OCI-LY1 (cell line): ENCODE measurements around the gene RAPGEF1.
A peak's percentile ranks its signal among the peaks of the same experiment; 100 is the strongest.
"Not testable (repeated sequence)": the region's sequence is repeated elsewhere in the genome, so short reads cannot be mapped to it uniquely, and the experiment has no call there.

Experiments
- H2AFZ ChIP-seq: fragments of 200-600 bp; sonication (generic), shearing (Covaris generic); 2 replicates; pipeline ENCODE4 v1.6.0; 2014; ENCODE audit warnings: antibody characterized with exemption, mild to moderate bottlenecking, low read length
- H3F3A ChIP-seq: fragments of 200-600 bp; sonication (generic), shearing (Covaris generic); 2 replicates; pipeline ENCODE4 v1.6.0; 2014; ENCODE audit warnings: mild to moderate bottlenecking, antibody characterized with exemption, low read length, moderate library complexity; ENCODE audit not compliant: insufficient read depth
- H3K27ac ChIP-seq: fragments of 200-600 bp; sonication (generic); 2 replicates; pipeline ENCODE4 v1.5.1; 2014; ENCODE audit warnings: low read length, mixed run types, mild to moderate bottlenecking, low read depth; ENCODE audit not compliant: poor library complexity, severe bottlenecking
- H3K27me3 ChIP-seq: fragments of 200-600 bp; sonication (generic); 2 replicates; pipeline ENCODE4 v1.6.0; 2014; ENCODE audit warnings: antibody characterized with exemption, mild to moderate bottlenecking, low read length, moderate library complexity; ENCODE audit not compliant: insufficient read depth
- H3K36me3 ChIP-seq: fragments of 200-600 bp; sonication (generic); 2 replicates; pipeline ENCODE4 v1.6.1; 2014; ENCODE audit warnings: mild to moderate bottlenecking, antibody characterized with exemption, low read length, moderate library complexity, mixed read lengths; ENCODE audit not compliant: insufficient read depth
- H3K4me1 ChIP-seq: fragments of 200-600 bp; sonication (generic); 2 replicates; pipeline ENCODE4 v1.5.1; 2014; ENCODE audit warnings: mild to moderate bottlenecking, low read length, moderate library complexity; ENCODE audit not compliant: insufficient read depth, severe bottlenecking
- H3K4me2 ChIP-seq: fragments of 200-600 bp; sonication (generic), shearing (Covaris generic); 2 replicates; pipeline ENCODE4 v1.6.1; 2014; ENCODE audit warnings: low read length
- H3K4me3 ChIP-seq: fragments of 200-600 bp; sonication (generic); 2 replicates; pipeline ENCODE4 v1.5.1; 2014; ENCODE audit warnings: low read length, low read depth, mild to moderate bottlenecking, mixed read lengths; ENCODE audit not compliant: poor library complexity, severe bottlenecking
- H3K79me2 ChIP-seq: fragments of 200-600 bp; shearing (Covaris generic); 2 replicates; pipeline ENCODE4 v1.6.1; 2016; ENCODE audit warnings: mixed run types, low read length, mixed read lengths; ENCODE audit not compliant: insufficient read depth
- H3K9ac ChIP-seq: fragments of 200-600 bp; sonication (generic), shearing (Covaris generic); 2 replicates; pipeline ENCODE4 v1.6.1; 2014; ENCODE audit warnings: mild to moderate bottlenecking, low read length, mixed read lengths
- H3K9me2 ChIP-seq: fragments of 200-600 bp; sonication (generic), shearing (Covaris generic); 2 replicates; pipeline ENCODE4 v1.6.1; 2014; ENCODE audit warnings: low read depth, mild to moderate bottlenecking, low read length, mixed read lengths
- H3K9me3 ChIP-seq: fragments of 200-600 bp; shearing (Covaris generic); 2 replicates; pipeline ENCODE4 v1.6.1; 2014; ENCODE audit warnings: low read length, mixed read lengths
- H4K20me1 ChIP-seq: fragments of 200-600 bp; sonication (generic), shearing (Covaris generic); 2 replicates; pipeline ENCODE4 v1.6.0; 2016; ENCODE audit warnings: mild to moderate bottlenecking, low read length; ENCODE audit not compliant: insufficient read depth
- CTCF ChIP-seq: fragments of 200-600 bp; sonication (generic), shearing (Covaris generic); IDR thresholded peaks from 2 replicates; pipeline ENCODE4 v1.5.1; 2017; ENCODE audit warnings: mild to moderate bottlenecking, antibody characterized with exemption, low read length, moderate library complexity, mixed read lengths
- EZH2 ChIP-seq: fragments of 200-600 bp; sonication (generic), shearing (Covaris generic); IDR thresholded peaks from 2 replicates; pipeline ENCODE4 v1.8.0; 2017; ENCODE audit warnings: borderline replicate concordance, mixed run types, mild to moderate bottlenecking, antibody characterized with exemption, low read length, moderate library complexity, mixed read lengths

Gene RAPGEF1

GRCh38 chr9:131709771-131710431 is 30.0 kb downstream of the RAPGEF1 start:
- Histone ChIP-seq H3K4me1 (peaks cover 68% of the 10 kb centered on the region), H4K20me1 (no peaks in the 10 kb centered on the region), H3K79me2 (peaks cover 38% of the 10 kb centered on the region), H3K27ac (peak overlapping the region; percentile 98), H3K9ac (peak overlapping the region; percentile 47; the same call in 1 of the 2 replicates), H3K36me3 (0 out of 2 replicates have a peak, but pooled peaks cover 3% of the 10 kb centered on the region), H3K9me3 (no peaks in the 10 kb centered on the region), H2AFZ (no peak overlapping the region), H3F3A (no peaks in the 10 kb centered on the region), H3K4me3 (peak overlapping the region; percentile 19), H3K4me2 (peak overlapping the region; percentile 57), H3K9me2 (no peaks in the 10 kb centered on the region), H3K27me3 (no peaks in the 10 kb centered on the region)
- TF ChIP-seq CTCF (no peak), EZH2 (no peak)

GRCh38 chr9:131709010-131709770 is 30.7 kb downstream of the RAPGEF1 start:
- not testable (repeated sequence) for H3K36me3 ChIP-seq, H3F3A ChIP-seq, H4K20me1 ChIP-seq, H2AFZ ChIP-seq, H3K27me3 ChIP-seq, H3K9me3 ChIP-seq, H3K9me2 ChIP-seq
- peak overlapping the region; percentile 47; the same call in 1 of the 2 replicates for H3K9ac ChIP-seq
- peak overlapping the region; percentile 19 for H3K4me3 ChIP-seq
- H3K79me2 ChIP-seq = peaks cover 45% of the 10 kb centered on the region
- peak overlapping the region; percentile 98 for H3K27ac ChIP-seq
- peaks cover 75% of the 10 kb centered on the region for H3K4me1 ChIP-seq
- H3K4me2 ChIP-seq = peak overlapping the region; percentile 57

- H3K9ac ChIP-seq = peak overlapping the region; percentile 60
- no peaks in the 10 kb centered on the region for H4K20me1 ChIP-seq
- peak overlapping the region; percentile 32 for H3K4me3 ChIP-seq
- H3K4me2 ChIP-seq = peak overlapping the region; percentile 45
- no peak overlapping the region for H2AFZ ChIP-seq
- peaks cover 83% of the 10 kb centered on the region for H3K4me1 ChIP-seq
- H3K79me2 ChIP-seq = peaks cover 53% of the 10 kb centered on the region
- no peaks in the 10 kb centered on the region for H3F3A ChIP-seq
- no peaks in the 10 kb centered on the region for H3K9me2 ChIP-seq
- peak overlapping the region; percentile 98 for H3K27ac ChIP-seq
- no peaks in the 10 kb centered on the region for H3K36me3 ChIP-seq
- TF ChIP-seq EZH2 (no peak), CTCF (no peak)
- no peaks in the 10 kb centered on the region for H3K27me3 ChIP-seq
- no peaks in the 10 kb centered on the region for H3K9me3 ChIP-seq
Observed at GRCh38 chr9:131708226-131709002, 31.5 kb downstream of the RAPGEF1 start.
